GM21825 (cell line): ENCODE measurements around the gene IFNGR2.
"Not testable (repeated sequence)": the region's sequence is repeated elsewhere in the genome, so short reads cannot be mapped to it uniquely, and the experiment has no call there.

Experiments
- ATAC-seq: cut with Tn5 transposase; IDR thresholded peaks from one replicate; pipeline ENCODE4 v1.9.1; 2021; ENCODE audit warnings: mild to moderate bottlenecking, moderate library complexity; ENCODE audit not compliant: unreplicated experiment

IFNGR2 gene

GRCh38 chr21:33377221-33377920, 25.8 kb upstream of the IFNGR2 start:
- no peak for ATAC-seq

DNA sequence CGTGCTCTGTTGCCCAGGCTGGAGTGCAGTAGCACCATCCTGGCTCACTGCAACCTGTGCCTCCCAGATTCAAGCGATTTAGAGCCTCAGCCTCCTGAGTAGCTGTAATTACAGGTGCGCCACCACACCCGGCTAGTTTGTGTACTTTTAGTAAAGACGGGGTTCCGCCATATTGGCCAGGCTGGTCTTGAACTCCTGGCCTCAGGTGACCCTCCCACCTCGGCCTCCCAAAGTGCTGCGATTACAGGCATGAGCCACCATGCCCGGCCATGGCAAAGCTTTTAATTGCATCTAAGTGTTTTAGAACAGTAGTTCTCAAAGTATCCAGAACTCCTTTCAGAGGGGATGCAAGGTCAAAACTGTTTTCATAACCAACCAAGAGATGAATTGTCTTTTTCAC, 25.1 kb upstream of the IFNGR2 start:
- no peak for ATAC-seq

DNA sequence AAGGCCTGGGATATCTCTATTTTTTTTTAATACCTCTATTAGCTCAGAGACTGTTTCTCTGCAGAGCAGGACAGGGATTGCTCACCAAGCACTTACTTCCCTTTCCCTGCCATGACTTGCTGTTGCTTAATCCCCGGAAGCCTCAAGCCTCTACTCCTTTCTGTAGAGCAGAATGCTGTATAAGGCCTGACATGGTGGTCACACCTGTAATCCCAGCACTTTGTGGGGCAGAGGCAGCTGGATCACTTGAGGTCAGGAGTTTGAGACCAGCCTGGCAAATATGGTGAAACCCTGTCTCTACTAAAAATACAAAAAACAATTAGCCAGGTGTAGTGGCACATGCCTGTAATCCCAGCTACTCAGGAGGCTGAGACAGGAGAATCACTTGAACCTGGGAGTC, 23.3 kb upstream of the IFNGR2 start:
- not testable (repeated sequence) for ATAC-seq

DNA sequence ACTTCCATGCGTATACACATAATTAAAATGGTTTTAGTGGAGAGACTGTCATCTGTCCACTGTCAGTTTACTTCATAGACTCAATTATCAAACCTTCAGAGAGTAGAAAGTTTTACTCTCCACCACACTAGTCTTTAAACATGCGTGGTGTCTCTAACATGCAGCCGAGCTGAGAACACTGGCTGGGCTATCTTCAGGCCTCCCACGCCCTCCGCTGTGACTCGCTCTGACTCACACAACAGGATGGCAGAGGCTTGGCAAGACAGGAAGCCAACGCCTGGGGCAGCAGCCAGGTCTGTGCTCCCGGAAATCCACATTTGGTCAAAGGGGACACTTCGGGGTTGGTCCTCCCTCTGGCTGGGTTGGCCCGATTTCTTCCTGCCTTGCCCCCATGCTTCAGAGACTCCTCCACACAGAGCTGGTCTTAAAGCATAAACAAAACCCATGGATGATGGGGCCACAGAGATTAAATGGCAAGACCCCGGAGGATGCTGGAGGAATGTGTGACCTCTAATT, 22.7 kb upstream of the IFNGR2 start:
- peak; percentile 50 for ATAC-seq

DNA sequence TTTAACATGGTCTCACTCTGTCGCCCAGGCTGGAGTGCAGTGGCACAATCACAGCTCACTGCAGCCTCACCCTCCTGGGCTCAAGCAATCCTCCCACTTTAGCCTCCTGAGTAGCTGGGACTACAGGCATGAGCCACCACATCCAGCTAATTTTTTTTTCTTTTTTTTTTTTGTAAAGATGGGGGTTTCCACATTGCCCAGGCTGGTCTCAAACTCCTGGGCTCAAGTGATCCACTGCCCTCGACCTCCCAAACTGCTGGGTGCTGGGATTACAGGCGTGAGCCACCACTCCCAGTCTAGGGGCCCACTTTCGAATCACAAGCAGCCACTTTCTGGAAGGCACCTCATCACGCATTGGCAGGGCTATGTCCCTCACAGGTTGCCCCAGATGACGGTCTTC, 21.8 kb upstream of the IFNGR2 start:
- not testable (repeated sequence) for ATAC-seq

DNA sequence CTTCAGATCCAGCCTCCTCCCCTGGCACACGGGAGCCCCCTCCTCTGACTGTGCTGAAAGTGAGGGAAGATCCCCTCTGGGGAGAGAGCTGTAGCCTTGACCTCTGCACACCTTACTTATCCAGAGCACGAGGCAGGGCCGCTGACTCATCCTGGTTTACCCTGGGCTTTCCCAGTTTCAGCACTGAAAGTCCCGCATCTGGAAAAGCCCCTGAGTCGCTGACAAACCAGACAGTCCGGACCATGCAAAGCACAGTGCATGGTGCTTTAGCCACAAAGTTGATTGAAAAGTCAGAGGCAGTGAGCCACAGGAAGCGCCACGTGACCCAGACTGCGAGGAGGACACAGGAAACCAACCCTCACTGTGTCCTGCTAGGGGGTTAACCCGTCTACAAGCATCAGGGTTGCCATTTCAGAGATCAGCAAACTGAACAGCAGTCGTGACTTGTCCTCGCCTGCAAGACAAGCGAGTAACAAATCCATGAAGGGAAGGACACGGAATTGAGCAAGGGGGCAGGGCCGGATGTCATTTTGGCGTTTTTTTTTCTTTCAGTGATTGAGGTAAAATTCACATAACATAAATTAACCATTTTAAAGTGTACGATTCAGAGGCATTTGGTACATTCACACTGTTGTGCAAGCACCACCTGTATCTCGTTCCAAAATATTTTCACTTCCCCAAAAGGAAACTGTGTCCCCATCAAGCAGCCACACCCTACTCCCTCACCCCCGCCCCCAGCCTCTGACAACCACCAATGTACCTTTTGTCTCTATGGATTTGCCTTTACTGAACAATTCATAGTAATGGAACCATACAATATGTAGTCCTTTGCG, 19.9 kb upstream of the IFNGR2 start:
- peak; percentile 86 for ATAC-seq

DNA sequence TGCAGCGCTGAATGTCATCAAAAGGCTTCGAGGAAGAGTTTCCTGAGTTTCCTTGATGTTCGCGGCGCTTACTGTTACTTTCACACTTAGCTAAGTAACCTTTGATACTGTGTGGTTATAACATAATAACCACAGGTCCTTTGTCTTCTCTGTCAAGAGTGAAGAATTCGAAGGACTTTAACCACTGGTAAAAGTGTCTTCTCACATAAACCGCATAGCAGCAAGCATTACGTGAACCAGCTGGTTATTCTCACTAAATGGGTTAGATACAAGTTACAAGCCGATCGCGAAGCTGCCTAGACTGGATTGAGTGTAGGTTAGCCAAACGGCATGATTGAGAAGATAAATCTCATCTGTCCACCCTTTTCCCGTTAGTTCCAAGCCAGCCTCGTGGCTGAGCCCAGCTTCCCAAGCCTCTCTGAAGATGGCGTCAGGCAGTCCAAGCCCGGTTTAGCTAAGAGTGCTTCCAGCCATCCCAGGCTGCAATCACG, 18.3 kb upstream of the IFNGR2 start:
- no peak for ATAC-seq

DNA sequence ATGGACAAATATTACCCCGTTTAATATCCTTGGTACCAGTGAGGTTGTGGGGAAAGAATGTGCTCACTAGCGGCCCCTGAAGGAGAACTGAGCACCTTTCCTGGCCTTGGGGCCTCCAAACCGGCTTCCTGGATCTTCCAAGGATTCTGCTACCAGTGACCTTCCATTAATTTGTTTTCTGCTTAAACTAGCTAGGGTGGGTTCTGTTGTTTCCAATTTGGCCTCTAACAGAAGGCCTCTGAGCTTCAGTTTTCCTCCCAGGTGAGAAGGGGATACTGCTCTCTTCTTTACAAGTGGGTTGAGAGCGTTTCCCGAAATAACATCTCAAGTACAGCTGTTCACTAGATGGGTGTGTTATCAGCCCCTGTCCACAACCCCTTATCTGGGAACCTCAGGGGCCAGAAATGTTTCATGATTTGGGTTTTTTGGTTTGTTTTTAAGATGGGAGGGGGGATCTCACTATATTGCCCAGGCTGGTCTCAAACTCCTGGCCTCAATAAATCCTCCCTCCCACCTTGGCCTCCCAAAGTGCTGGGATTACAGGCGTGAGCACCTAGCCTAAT, 16.9 kb upstream of the IFNGR2 start:
- no peak for ATAC-seq

- ATAC-seq, result no peak
Measured at GRCh38 chr21:33387294-33387693, 15.9 kb upstream of the IFNGR2 start.

GRCh38 chr21:33388188-33388587, 15.0 kb upstream of the IFNGR2 start:
- no peak for ATAC-seq

- no peak for ATAC-seq
Measured at GRCh38 chr21:33390479-33390878, 12.7 kb upstream of the IFNGR2 start.

DNA sequence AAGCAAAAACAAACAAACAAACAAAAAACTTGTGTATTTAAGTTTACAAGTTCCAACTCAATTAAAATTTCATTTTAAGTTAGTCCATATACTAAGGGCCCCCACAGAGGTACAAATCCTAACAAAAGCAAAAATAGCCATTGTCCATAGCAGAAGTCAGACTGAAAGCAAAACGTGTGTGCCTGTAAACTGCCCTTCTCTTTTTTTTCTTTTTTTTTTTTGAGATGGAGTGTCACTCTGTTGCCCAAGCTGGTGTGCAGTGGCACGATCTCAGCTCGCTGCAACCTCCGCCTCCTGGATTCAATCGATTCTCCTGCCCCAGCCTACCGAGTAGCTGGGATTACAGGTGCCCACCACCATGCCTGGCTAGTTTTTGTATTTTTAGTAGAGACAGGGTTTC, 11.6 kb upstream of the IFNGR2 start:
- no peak for ATAC-seq

DNA sequence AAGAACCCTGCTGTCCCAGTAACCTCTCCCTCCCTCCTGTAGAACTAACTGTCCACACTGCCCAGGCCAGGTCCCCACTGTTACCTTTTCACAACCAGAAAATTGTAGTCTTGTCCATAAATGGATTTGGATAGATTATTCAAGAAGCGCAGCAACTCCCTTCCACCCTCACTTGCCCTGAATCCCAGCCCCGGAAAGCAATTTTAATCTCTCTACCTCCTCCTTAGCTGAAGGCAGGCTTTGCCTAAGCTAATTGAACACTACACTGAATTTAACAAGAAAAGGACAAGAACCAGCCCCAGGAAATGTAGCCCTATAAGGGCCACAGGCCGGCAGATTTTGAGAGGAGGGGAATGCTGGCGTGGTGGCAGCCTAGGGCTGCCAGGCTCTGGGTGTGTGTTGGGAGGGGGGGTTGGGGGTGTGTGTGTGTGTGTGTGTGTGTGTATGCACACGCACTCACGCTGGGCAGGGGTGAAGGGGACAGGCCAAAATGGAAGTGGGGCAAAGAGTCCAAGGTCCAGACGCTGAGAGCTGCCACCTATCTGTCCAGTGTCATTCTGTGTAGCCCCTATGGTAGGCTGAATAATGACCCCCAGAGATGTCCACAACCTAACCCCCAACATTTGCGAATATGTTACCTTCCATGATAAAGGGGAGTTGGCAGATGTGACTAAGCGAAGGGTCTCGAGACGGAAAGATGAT, 10.8 kb upstream of the IFNGR2 start:
- ATAC-seq, result no peak

DNA sequence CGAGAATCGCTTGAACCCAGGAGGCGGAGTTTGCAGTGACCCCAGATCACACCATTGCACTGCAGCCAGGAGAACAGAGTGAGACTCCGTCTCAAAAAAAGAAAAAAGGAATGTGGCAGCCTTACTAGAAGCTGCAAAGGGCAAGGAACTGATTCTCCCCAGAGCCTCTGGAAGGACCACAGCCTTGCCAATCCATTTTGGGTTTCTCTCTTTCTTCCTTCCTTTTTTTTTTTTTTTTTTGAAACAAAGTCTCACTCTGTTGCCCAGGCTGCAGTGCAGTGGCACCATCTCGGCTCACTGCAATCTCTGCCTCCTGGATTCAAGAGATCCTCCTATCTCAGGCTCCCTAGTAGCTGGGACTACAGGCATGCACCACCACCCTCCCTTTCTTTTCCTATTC, 9.9 kb upstream of the IFNGR2 start:
- no peak for ATAC-seq

DNA sequence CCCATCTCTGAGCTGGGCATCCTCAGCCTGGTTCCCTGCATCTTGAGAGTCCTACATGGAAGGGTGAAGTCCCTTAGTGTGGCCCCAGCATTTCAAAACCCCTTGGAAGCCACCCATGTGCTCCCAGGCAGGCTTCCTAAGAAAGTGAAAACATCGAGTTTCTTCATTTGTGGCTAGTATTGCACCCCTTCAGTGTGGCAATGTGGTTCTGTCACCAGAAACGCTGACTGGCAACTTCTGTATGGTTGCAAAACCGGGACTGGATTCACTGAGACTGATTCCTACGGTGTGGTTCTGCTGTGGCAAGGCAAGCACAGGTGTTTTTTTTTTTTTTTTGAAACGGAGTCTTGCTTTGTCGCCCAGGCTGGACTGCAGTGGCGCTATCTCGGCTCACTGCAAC, 9.0 kb upstream of the IFNGR2 start:
- ATAC-seq, result no peak

DNA sequence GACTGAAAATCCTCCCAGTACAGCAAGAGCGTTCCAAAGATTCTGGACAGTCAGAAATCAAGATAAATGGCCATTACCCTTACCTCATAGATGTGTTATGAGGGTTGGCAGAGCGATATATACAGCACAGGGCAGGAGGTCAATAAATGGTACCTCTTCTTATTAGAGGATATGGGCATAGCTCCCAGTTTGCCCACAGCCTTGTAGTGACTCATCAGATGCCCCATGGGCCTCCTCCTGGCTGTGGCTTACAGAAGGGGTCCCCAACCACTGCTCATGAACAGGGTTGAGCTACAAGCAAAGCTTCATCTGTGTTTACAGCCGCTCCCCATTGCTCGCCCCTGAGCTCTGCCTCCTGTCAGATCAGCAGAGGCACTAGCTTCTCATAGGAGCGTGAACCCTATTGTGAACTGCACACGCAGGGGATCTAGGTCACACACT, 7.3 kb upstream of the IFNGR2 start:
- ATAC-seq, result no peak

DNA sequence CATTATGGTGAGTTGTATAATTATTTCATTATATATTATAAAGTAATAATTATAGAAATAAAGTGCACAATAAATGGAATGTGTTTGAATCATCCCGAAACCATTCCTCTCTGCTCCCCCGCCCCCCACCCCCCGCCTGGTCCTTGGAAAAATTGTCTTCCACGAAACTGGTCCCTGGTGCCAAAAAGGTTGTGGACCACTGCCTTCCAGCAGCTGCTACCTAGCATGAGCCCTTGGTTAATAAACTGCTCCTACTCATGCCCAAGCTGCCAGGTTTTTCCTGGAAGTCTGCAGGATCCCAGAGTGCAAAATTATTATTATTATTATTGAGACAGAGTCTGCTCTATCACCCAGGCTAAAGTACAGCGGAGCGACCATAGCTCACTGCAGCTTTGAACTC, 6.8 kb upstream of the IFNGR2 start:
- no peak for ATAC-seq

GRCh38 chr21:33396951-33397350, 6.3 kb upstream of the IFNGR2 start:
- ATAC-seq, result no peak

- ATAC-seq, result no peak
Measured at GRCh38 chr21:33397717-33398116, 5.5 kb upstream of the IFNGR2 start.

DNA sequence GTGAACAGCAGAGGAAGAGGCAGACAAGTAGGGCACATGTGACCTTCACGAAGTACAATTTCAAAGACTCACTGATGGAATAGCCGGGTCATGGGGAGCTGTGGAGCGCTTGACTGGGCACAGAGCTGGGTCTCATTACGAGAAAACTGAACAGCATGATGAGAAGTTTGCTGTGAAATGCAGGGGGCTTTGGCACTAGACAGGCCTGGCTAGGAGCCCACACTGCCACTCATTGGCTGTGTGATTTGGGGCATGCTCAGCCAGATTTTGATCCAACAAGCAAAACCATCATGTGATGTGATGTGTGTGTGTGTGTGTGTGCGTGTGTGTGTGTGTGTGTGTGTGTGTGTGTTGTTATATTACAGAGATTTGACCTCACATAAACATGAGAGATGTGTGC, 4.9 kb upstream of the IFNGR2 start:
- ATAC-seq, result no peak

- no peak for ATAC-seq
Measured at GRCh38 chr21:33401630-33401992, 1.6 kb upstream of the IFNGR2 start.
